ENCODE measurements around the gene SDK2. TPM values are rescaled to one million over a fixed set of nuclear protein-coding genes. Genes with fewer than 3 reads are reported as not detected.
"Not testable (repeated sequence)": the region's sequence is repeated elsewhere in the genome, so short reads cannot be mapped to it uniquely, and the experiment has no call there.

SDK2 gene
- total RNA-seq, 1 experiment from 2014 or later = not detected

DNA sequence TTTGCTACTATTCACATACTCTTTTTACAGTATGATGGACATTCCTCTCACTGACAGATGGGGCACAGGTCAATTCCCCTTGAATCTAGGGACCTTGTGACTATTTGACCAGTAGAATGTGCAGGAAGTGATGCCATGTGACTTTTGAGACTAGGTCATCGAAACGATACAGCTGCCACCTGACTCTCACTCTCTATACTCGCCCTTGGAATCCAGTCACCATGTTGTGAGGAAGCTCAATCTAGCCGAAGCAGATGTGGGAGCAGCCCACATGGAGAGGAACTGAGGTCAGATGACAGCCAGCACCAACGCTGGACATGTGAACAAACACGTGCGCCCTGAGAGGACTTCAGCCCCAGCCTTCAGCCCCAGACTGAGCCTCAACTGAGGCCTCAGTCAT is 184.3 kb downstream of the SDK2 start:
- no peaks in the 10 kb centered on the region for H3K27me3 ChIP-seq (ENCODE audit: low read length)
- no peak overlapping the region for H3K27ac ChIP-seq (ENCODE audit: low read length)
- no peaks in the 10 kb centered on the region for H3K79me2 ChIP-seq (ENCODE audit: low read length)
- H3K4me1 ChIP-seq (ENCODE audit: low read length) = no peaks in the 10 kb centered on the region
- no peak overlapping the region for H3K9ac ChIP-seq (ENCODE audit: low read length)
- no peaks in the 10 kb centered on the region for H3K9me3 ChIP-seq (ENCODE audit: low read length)
- H4K20me1 ChIP-seq (ENCODE audit: insufficient read depth, low read depth, low read length) = no peaks in the 10 kb centered on the region
- H3K36me3 ChIP-seq (ENCODE audit: insufficient read depth, low read length) = no peaks in the 10 kb centered on the region
- DNase-seq = no peak
- H3K9me2 ChIP-seq (replicated peaks; ENCODE audit: insufficient read depth, low read length) = no peaks in the 10 kb centered on the region
- no peak overlapping the region for H3K4me3 ChIP-seq (ENCODE audit: low read length)
- no peak overlapping the region for H3K4me2 ChIP-seq (ENCODE audit: low read depth, low read length, poor library complexity, severe bottlenecking)
- no peak overlapping the region for H2AFZ ChIP-seq (ENCODE audit: low read length)

- Histone ChIP-seq H3K36me3 (ENCODE audit: insufficient read depth, low read length) (no peaks in the 10 kb centered on the region), H3K27me3 (ENCODE audit: low read length) (no peaks in the 10 kb centered on the region), H3K79me2 (ENCODE audit: low read length) (no peaks in the 10 kb centered on the region), H2AFZ (ENCODE audit: low read length) (no peak overlapping the region), H3K4me1 (ENCODE audit: low read length) (no peaks in the 10 kb centered on the region), H3K4me3 (ENCODE audit: low read length) (no peak overlapping the region), H3K4me2 (ENCODE audit: low read depth, low read length, poor library complexity, severe bottlenecking) (no peak overlapping the region), H3K9ac (ENCODE audit: low read length) (no peak overlapping the region), H3K9me3 (ENCODE audit: low read length) (no peaks in the 10 kb centered on the region), H3K9me2 (replicated peaks; ENCODE audit: insufficient read depth, low read length) (no peaks in the 10 kb centered on the region), H3K27ac (ENCODE audit: low read length) (no peak overlapping the region), H4K20me1 (ENCODE audit: insufficient read depth, low read depth, low read length) (no peaks in the 10 kb centered on the region)
- DNase-seq = no peak
Observed at GRCh38 chr17:73455767-73456166, 188.5 kb downstream of the SDK2 start.

GRCh38 chr17:73455050-73455687 is 189.1 kb downstream of the SDK2 start:
- Histone ChIP-seq H3K79me2 (ENCODE audit: low read length) (no peaks in the 10 kb centered on the region), H3K9me3 (ENCODE audit: low read length) (no peaks in the 10 kb centered on the region), H3K9ac (ENCODE audit: low read length) (no peak overlapping the region), H3K4me2 (ENCODE audit: low read depth, low read length, poor library complexity, severe bottlenecking) (no peak overlapping the region), H4K20me1 (ENCODE audit: insufficient read depth, low read depth, low read length) (no peaks in the 10 kb centered on the region), H3K9me2 (replicated peaks; ENCODE audit: insufficient read depth, low read length) (no peaks in the 10 kb centered on the region), H3K36me3 (ENCODE audit: insufficient read depth, low read length) (no peaks in the 10 kb centered on the region), H2AFZ (ENCODE audit: low read length) (no peak overlapping the region), H3K27me3 (ENCODE audit: low read length) (no peaks in the 10 kb centered on the region), H3K4me3 (ENCODE audit: low read length) (no peak overlapping the region), H3K27ac (ENCODE audit: low read length) (no peak overlapping the region), H3K4me1 (ENCODE audit: low read length) (no peaks in the 10 kb centered on the region)
- no peak for DNase-seq

DNA sequence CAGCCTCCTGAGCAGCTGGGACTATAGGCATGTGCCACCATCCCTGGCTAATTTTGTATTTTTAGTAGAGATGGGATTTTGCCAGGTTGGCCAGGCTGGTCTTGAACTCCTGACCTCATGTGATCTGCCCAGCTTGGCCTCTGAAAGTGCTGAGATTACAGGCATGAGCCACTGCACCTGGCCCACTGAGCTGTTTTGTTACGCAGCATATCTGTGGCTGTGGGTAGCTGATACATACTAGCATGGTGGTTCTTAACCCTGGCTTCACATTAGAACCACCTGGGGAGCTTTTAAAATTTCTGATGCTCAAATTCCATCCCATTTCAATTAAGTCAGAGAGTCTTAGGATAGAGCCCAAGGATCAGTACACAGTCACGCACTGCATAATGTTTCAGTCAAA is 190.8 kb downstream of the SDK2 start:
- not testable (repeated sequence) for H3K27ac ChIP-seq (ENCODE audit: low read length); H4K20me1 ChIP-seq (ENCODE audit: insufficient read depth, low read depth, low read length); H3K4me2 ChIP-seq (ENCODE audit: low read depth, low read length, poor library complexity, severe bottlenecking); H3K36me3 ChIP-seq (ENCODE audit: insufficient read depth, low read length); H3K27me3 ChIP-seq (ENCODE audit: low read length); DNase-seq; H3K9ac ChIP-seq (ENCODE audit: low read length); H3K4me1 ChIP-seq (ENCODE audit: low read length); H2AFZ ChIP-seq (ENCODE audit: low read length); H3K9me2 ChIP-seq (replicated peaks; ENCODE audit: insufficient read depth, low read length); H3K79me2 ChIP-seq (ENCODE audit: low read length); H3K4me3 ChIP-seq (ENCODE audit: low read length); H3K9me3 ChIP-seq (ENCODE audit: low read length)

DNA sequence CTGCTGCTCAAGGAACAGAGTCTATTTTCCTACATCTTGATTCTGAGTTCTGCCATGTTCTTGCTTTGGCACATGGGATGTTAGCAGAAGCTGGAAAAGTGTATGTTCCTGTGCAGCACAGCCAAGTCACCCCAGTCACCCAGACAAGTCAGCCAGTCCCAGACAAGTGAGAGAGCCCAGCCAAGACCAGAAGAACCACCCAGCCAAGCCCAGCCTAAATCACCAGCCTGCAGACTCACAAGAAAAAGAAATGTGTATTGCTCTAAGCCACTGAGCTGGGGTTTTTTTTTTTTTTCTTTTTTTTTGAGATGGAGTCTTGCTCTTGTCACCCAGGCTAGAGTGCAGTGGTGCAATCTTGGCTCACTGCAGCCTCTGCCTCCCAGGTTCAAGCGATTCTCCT is 191.2 kb downstream of the SDK2 start:
- H3K4me1 ChIP-seq (ENCODE audit: low read length) = no peaks in the 10 kb centered on the region
- no peaks in the 10 kb centered on the region for H3K79me2 ChIP-seq (ENCODE audit: low read length)
- no peak overlapping the region for H3K27ac ChIP-seq (ENCODE audit: low read length)
- no peak overlapping the region for H3K9ac ChIP-seq (ENCODE audit: low read length)
- H4K20me1 ChIP-seq (ENCODE audit: insufficient read depth, low read depth, low read length) = no peaks in the 10 kb centered on the region
- H3K36me3 ChIP-seq (ENCODE audit: insufficient read depth, low read length) = no peaks in the 10 kb centered on the region
- DNase-seq = no peak
- H3K27me3 ChIP-seq (ENCODE audit: low read length) = no peaks in the 10 kb centered on the region
- H3K9me2 ChIP-seq (replicated peaks; ENCODE audit: insufficient read depth, low read length) = no peaks in the 10 kb centered on the region
- no peak overlapping the region for H3K4me3 ChIP-seq (ENCODE audit: low read length)
- no peak overlapping the region for H2AFZ ChIP-seq (ENCODE audit: low read length)
- no peak overlapping the region for H3K4me2 ChIP-seq (ENCODE audit: low read depth, low read length, poor library complexity, severe bottlenecking)
- no peaks in the 10 kb centered on the region for H3K9me3 ChIP-seq (ENCODE audit: low read length)

- H3K36me3 ChIP-seq (ENCODE audit: insufficient read depth, low read length) = no peaks in the 10 kb centered on the region
- H3K27ac ChIP-seq (ENCODE audit: low read length) = no peak overlapping the region
- no peak overlapping the region for H3K9ac ChIP-seq (ENCODE audit: low read length)
- H3K4me2 ChIP-seq (ENCODE audit: low read depth, low read length, poor library complexity, severe bottlenecking) = no peak overlapping the region
- H4K20me1 ChIP-seq (ENCODE audit: insufficient read depth, low read depth, low read length) = no peaks in the 10 kb centered on the region
- H3K4me1 ChIP-seq (ENCODE audit: low read length) = no peaks in the 10 kb centered on the region
- no peaks in the 10 kb centered on the region for H3K79me2 ChIP-seq (ENCODE audit: low read length)
- no peaks in the 10 kb centered on the region for H3K9me2 ChIP-seq (replicated peaks; ENCODE audit: insufficient read depth, low read length)
- no peaks in the 10 kb centered on the region for H3K9me3 ChIP-seq (ENCODE audit: low read length)
- H3K4me3 ChIP-seq (ENCODE audit: low read length) = no peak overlapping the region
- H2AFZ ChIP-seq (ENCODE audit: low read length) = no peak overlapping the region
- no peaks in the 10 kb centered on the region for H3K27me3 ChIP-seq (ENCODE audit: low read length)
- DNase-seq = no peak
Observed at GRCh38 chr17:73452009-73452408, 192.2 kb downstream of the SDK2 start.

- H4K20me1 ChIP-seq (ENCODE audit: insufficient read depth, low read depth, low read length) = 0 out of 2 replicates have a peak, but pooled peaks cover 3% of the 10 kb centered on the region
- H3K9me2 ChIP-seq (replicated peaks; ENCODE audit: insufficient read depth, low read length) = no peaks in the 10 kb centered on the region
- H3K4me2 ChIP-seq (ENCODE audit: low read depth, low read length, poor library complexity, severe bottlenecking) = no peak overlapping the region
- H3K9me3 ChIP-seq (ENCODE audit: low read length) = no peaks in the 10 kb centered on the region
- H3K4me3 ChIP-seq (ENCODE audit: low read length) = no peak overlapping the region
- H3K9ac ChIP-seq (ENCODE audit: low read length) = no peak overlapping the region
- H3K27me3 ChIP-seq (ENCODE audit: low read length) = no peaks in the 10 kb centered on the region
- no peak overlapping the region for H3K27ac ChIP-seq (ENCODE audit: low read length)
- DNase-seq = no peak
- H3K36me3 ChIP-seq (ENCODE audit: insufficient read depth, low read length) = no peaks in the 10 kb centered on the region
- no peaks in the 10 kb centered on the region for H3K79me2 ChIP-seq (ENCODE audit: low read length)
- H3K4me1 ChIP-seq (ENCODE audit: low read length) = no peaks in the 10 kb centered on the region
- H2AFZ ChIP-seq (ENCODE audit: low read length) = no peak overlapping the region
Observed at GRCh38 chr17:73447319-73447718, 196.9 kb downstream of the SDK2 start.

GRCh38 chr17:73446617-73447016 is 197.6 kb downstream of the SDK2 start:
- Histone ChIP-seq H3K36me3 (ENCODE audit: insufficient read depth, low read length) (no peaks in the 10 kb centered on the region), H3K4me2 (ENCODE audit: low read depth, low read length, poor library complexity, severe bottlenecking) (no peak overlapping the region), H2AFZ (ENCODE audit: low read length) (no peak overlapping the region), H3K27me3 (ENCODE audit: low read length) (no peaks in the 10 kb centered on the region), H4K20me1 (ENCODE audit: insufficient read depth, low read depth, low read length) (0 out of 2 replicates have a peak, but pooled peaks cover 3% of the 10 kb centered on the region), H3K27ac (ENCODE audit: low read length) (no peak overlapping the region), H3K4me1 (ENCODE audit: low read length) (no peaks in the 10 kb centered on the region), H3K79me2 (ENCODE audit: low read length) (no peaks in the 10 kb centered on the region), H3K9ac (ENCODE audit: low read length) (no peak overlapping the region), H3K9me2 (replicated peaks; ENCODE audit: insufficient read depth, low read length) (no peaks in the 10 kb centered on the region), H3K9me3 (ENCODE audit: low read length) (no peaks in the 10 kb centered on the region), H3K4me3 (ENCODE audit: low read length) (no peak overlapping the region)
- DNase-seq = no peak

Measured in Karpas-422 (cell line).